K562 (cell line): ENCODE data around the gene TMEM167B. TPM values are rescaled to one million over a fixed set of nuclear protein-coding genes. Genes with fewer than 3 reads are reported as not detected.

Experiments
- AFF1 ChIP-seq, 2 experiments: fragments of 450-650 bp; IDR thresholded peaks; 2 replicates each; pipeline ENCODE4 v1.6.1; 2018; ENCODE audit warnings: mild to moderate bottlenecking in 2 of 2, low read depth in 1 of 2; ENCODE audit not compliant: partially characterized antibody in 2 of 2
- ATF6 ChIP-seq: sonication (generic); formaldehyde crosslinking; IDR thresholded peaks from 2 replicates; pipeline ENCODE4 v1.4.0; 2020; ENCODE audit warnings: mild to moderate bottlenecking, missing genetic modification reagents
- CGGBP1 ChIP-seq: fragments of 250-450 bp; sonication (Bioruptor Pico); IDR thresholded peaks from 2 replicates; pipeline ENCODE4 v1.9.0; 2021; ENCODE audit warnings: mild to moderate bottlenecking
- EP300 ChIP-seq: IDR thresholded peaks from 2 replicates; pipeline ENCODE4 v1.6.1; 2012; ENCODE audit warnings: low read length, improper control_type of control experiment
- ETS2 ChIP-seq: IDR thresholded peaks from 2 replicates; pipeline ENCODE4 v1.6.1; 2016; ENCODE audit warnings: borderline replicate concordance, missing genetic modification characterization, mild to moderate bottlenecking, moderate library complexity, missing compliant biosample characterization; ENCODE audit not compliant: poor library complexity, severe bottlenecking
- FOS ChIP-seq: IDR thresholded peaks from 3 replicates; pipeline ENCODE4 v1.6.1; 2011; ENCODE audit not compliant: insufficient read length; ENCODE audit errors: extremely low read depth
- GTF2B ChIP-seq: IDR thresholded peaks from 2 replicates; pipeline ENCODE4 v1.6.1; 2011; ENCODE audit not compliant: insufficient read length; ENCODE audit errors: extremely low read depth
- HSF4 ChIP-seq: fragments of 250-450 bp; sonication (Bioruptor Pico); IDR thresholded peaks from 2 replicates; pipeline ENCODE4 v2.1.2; 2022; ENCODE audit warnings: mild to moderate bottlenecking, moderate library complexity, borderline replicate concordance
- MEF2D ChIP-seq: conservative IDR thresholded peaks from 2 replicates; pipeline ENCODE4 v1.6.1; 2016; ENCODE audit warnings: low read depth, missing genetic modification characterization, missing compliant biosample characterization
- MLX ChIP-seq, 2 experiments: fragments of 450-650 bp in 1 of 2; sonication (generic) in 1 of 2; formaldehyde crosslinking; conservative IDR thresholded peaks; 2 replicates each; pipeline versions ENCODE4 v1.4.0 to v1.8.1; 2020 to 2022; ENCODE audit warnings: mild to moderate bottlenecking in 1 of 2, missing genetic modification reagents in 1 of 2
- MYBL2 ChIP-seq, 2 experiments: fragments of 450-650 bp in 1 of 2; sonication (generic) in 1 of 2; formaldehyde crosslinking in 1 of 2; IDR thresholded peaks; 2 replicates each; pipeline versions ENCODE4 v1.6.1 to v1.8.1; 2017 to 2022; ENCODE audit warnings: borderline replicate concordance in 1 of 2, inconsistent platforms in 1 of 2, low read depth in 1 of 2, mild to moderate bottlenecking in 1 of 2, missing genetic modification reagents in 1 of 2, moderate library complexity in 1 of 2
- PML ChIP-seq: IDR thresholded peaks from 2 replicates; pipeline ENCODE4 v1.6.1; 2012; ENCODE audit warnings: low read length, inconsistent platforms
- SP1 ChIP-seq: sonication (generic); formaldehyde crosslinking; IDR thresholded peaks from 2 replicates; pipeline ENCODE4 v1.8.1; 2022; ENCODE audit warnings: mild to moderate bottlenecking, missing genetic modification reagents
- TRIM25 ChIP-seq: fragments of 450-650 bp; IDR thresholded peaks from 2 replicates; pipeline ENCODE4 v1.7.0; 2016; ENCODE audit warnings: borderline replicate concordance
- polyA plus RNA-seq, 8 experiments: library from polyadenylated mRNA; depleted of rRNA in 4 of 8; stranded (reverse) in 5 of 8; unstranded in 3 of 8; fragments of >200 nt; fragmentation: Nextera tagmentation in 2 of 8; fragmentation: Illumina TruSeq in 1 of 8; extraction: Ambion mirVana in 2 of 8; extraction: Trizol in 1 of 8; gene quantifications; 2 replicates each; pipeline versions ENCODE4 v1.2.1 to v1.2.3, GENCODE V29; 2011 to 2014; ENCODE audit warnings: inconsistent platforms in 1 of 8, missing spikeins in 1 of 8
- total RNA-seq, 7 experiments: library from RNA; depleted of rRNA in 6 of 7; stranded (reverse); fragments of >200 nt in 6 of 7; fragmentation: Illumina TruSeq in 2 of 7; extraction: Trizol in 2 of 7; gene quantifications; 2 replicates each; pipeline versions ENCODE4 v1.2.1 to v1.2.3, GENCODE V29; 2011 to 2021; ENCODE audit warnings: low replicate concordance in 1 of 7

TMEM167B gene
- total and polyA plus RNA-seq, 9 of the 15 experiments (the other 6 are each of a cell fraction or from before 2014, with no cell fraction given), result 17.2 to 36.4 (median 32.2) TPM

- TF ChIP-seq ATF6 (no peak), ETS2 (tag) (no peak), TRIM25 (no peak), GTF2B (no peak), MLX (CRISPR knock-in tag; conservative IDR thresholded peaks at IDR 0.05) (no peak), AFF1 (IDR thresholded peaks at IDR 0.05; ENCODE audit: low read depth in 1 of 2, partially characterized antibody in 2 of 2) (peak in 1 of 2 experiments; percentile 32), HSF4 (CRISPR knock-in tag) (no peak), CGGBP1 (CRISPR knock-in tag) (peak; percentile 75; the same call in 1 of the 2 replicates), MYBL2 (IDR thresholded peaks at IDR 0.05; ENCODE audit: low read depth) (no peak), MYBL2 (CRISPR knock-in tag; IDR thresholded peaks at IDR 0.05; ENCODE audit: borderline replicate concordance) (no peak), EP300 (no peak), PML (0 out of 2 replicates have a peak, but pooled peaks have one; percentile 12), MEF2D (tag) (no peak), FOS (no peak), SP1 (peak; percentile 33; the same call in 1 of the 2 replicates)
These were observed 694 bp downstream of the TMEM167B start (continued) for GRCh38 chr1:109091078-109091838.
